Brain microvascular endothelial cell (primary cell): ENCODE measurements around the gene EFCC1.

ENCODE experiments used
- DNase-seq: peaks from one replicate; pipeline ENCODE4 v3.0.0-alpha.2; 2020
- H3K27ac ChIP-seq: fragments of 250-450 bp; sonication (Bioruptor Pico); 2 replicates; pipeline ENCODE4 v1.5.1; 2020; ENCODE audit warnings: mild to moderate bottlenecking, moderate library complexity
- H3K27me3 ChIP-seq: fragments of 250-450 bp; sonication (Bioruptor Pico); replicated peaks from 2 replicates; pipeline ENCODE4 v1.5.1; 2020; ENCODE audit warnings: mild to moderate bottlenecking
- H3K36me3 ChIP-seq: fragments of 250-450 bp; sonication (Bioruptor Pico); replicated peaks from 2 replicates; pipeline ENCODE4 v1.5.1; 2020; ENCODE audit warnings: mild to moderate bottlenecking
- H3K4me3 ChIP-seq: 2 replicates; pipeline ENCODE4 v1.5.1; 2011; ENCODE audit warnings: low read depth, mild to moderate bottlenecking, control low read depth, low read length, moderate library complexity
- in situ Hi-C: cut with HindIII; loops from 2 replicates; pipeline ENCODE4 v1.10.0; 2017; ENCODE audit warnings: low sequenced_read_pairs, low pct_ligation_motif_present
- TF ChIP-seq, protein P1 (sequence below): IDR thresholded peaks from 2 replicates; pipeline ENCODE4 v1.5.1; 2011; ENCODE audit warnings: low read depth, mild to moderate bottlenecking, moderate library complexity, low read length, control low read depth, inconsistent platforms; ENCODE audit errors: missing control alignments

The EFCC1 gene

GRCh38 chr3:128969993-128970739 is 30.9 kb upstream of the EFCC1 start:
- no peak overlapping the region for H3K4me3 ChIP-seq
- in situ Hi-C loops = no loop called here
- no peaks in the 10 kb centered on the region for H3K27me3 ChIP-seq
- no peak for DNase-seq
- TF ChIP-seq, protein P1, sequence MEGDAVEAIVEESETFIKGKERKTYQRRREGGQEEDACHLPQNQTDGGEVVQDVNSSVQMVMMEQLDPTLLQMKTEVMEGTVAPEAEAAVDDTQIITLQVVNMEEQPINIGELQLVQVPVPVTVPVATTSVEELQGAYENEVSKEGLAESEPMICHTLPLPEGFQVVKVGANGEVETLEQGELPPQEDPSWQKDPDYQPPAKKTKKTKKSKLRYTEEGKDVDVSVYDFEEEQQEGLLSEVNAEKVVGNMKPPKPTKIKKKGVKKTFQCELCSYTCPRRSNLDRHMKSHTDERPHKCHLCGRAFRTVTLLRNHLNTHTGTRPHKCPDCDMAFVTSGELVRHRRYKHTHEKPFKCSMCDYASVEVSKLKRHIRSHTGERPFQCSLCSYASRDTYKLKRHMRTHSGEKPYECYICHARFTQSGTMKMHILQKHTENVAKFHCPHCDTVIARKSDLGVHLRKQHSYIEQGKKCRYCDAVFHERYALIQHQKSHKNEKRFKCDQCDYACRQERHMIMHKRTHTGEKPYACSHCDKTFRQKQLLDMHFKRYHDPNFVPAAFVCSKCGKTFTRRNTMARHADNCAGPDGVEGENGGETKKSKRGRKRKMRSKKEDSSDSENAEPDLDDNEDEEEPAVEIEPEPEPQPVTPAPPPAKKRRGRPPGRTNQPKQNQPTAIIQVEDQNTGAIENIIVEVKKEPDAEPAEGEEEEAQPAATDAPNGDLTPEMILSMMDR = peak; percentile 97
- no peak overlapping the region for H3K27ac ChIP-seq
- no peaks in the 10 kb centered on the region for H3K36me3 ChIP-seq

DNA sequence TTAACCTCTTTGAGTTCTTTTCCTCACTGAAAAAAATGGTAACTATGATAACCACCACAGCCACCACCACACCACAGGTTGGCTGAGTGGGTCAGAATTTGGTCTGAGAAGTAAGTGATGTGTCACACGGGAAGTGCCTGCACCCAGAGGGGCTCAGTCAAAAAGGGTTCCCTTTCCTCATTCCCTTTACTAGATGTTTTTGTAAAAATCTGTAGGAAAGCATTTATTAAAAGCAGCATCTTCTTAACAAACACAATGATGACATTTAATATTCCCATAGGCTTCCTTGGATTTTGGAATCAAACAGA is 30.4 kb upstream of the EFCC1 start:
- no peak for DNase-seq
- in situ Hi-C loops = no loop called here
- Histone ChIP-seq H3K36me3 (no peaks in the 10 kb centered on the region), H3K27me3 (no peaks in the 10 kb centered on the region), H3K27ac (no peak overlapping the region), H3K4me3 (no peak overlapping the region)
- TF ChIP-seq, protein P1 = no peak

GRCh38 chr3:128971421-128972100 is 29.5 kb upstream of the EFCC1 start:
- Histone ChIP-seq H3K4me3 (no peak overlapping the region), H3K27ac (no peak overlapping the region), H3K36me3 (no peaks in the 10 kb centered on the region), H3K27me3 (no peaks in the 10 kb centered on the region)
- TF ChIP-seq, protein P1 = no peak
- in situ Hi-C loops = no loop called here
- peak; percentile 34 for DNase-seq

- Histone ChIP-seq H3K27me3 (peaks cover 2% of the 10 kb centered on the region), H3K36me3 (no peaks in the 10 kb centered on the region), H3K4me3 (no peak overlapping the region), H3K27ac (no peak overlapping the region)
- no peak for DNase-seq
- in situ Hi-C loops = no loop called here
- TF ChIP-seq, protein P1 = no peak
Observed at GRCh38 chr3:128973988-128974564, 27.0 kb upstream of the EFCC1 start.

DNA sequence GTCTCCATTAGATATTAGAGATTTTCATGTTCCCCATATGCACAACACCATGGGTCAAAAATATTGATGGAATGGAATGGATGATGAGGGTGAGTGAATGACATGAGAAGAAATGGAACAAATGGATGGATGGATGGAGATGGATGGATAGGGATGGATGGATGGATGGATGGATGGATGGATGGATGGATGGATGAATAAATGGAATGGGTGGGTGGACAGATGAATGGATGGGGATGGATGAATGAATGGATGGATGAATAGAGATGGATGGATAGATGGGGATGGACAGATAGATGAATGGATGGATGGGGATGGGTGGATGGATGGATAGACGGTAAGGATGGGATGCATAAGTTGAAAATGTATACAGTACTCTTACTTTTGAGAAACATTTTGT is 25.8 kb upstream of the EFCC1 start:
- no peak overlapping the region for H3K27ac ChIP-seq
- peaks cover 2% of the 10 kb centered on the region for H3K27me3 ChIP-seq
- no peak overlapping the region for H3K4me3 ChIP-seq
- in situ Hi-C loops = no loop called here
- no peaks in the 10 kb centered on the region for H3K36me3 ChIP-seq
- TF ChIP-seq, protein P1 = no peak
- no peak for DNase-seq
